Measurements from ENCODE around the gene RHBDD1.
A peak's percentile ranks its signal among the peaks of the same experiment; 100 is the strongest.

DNA sequence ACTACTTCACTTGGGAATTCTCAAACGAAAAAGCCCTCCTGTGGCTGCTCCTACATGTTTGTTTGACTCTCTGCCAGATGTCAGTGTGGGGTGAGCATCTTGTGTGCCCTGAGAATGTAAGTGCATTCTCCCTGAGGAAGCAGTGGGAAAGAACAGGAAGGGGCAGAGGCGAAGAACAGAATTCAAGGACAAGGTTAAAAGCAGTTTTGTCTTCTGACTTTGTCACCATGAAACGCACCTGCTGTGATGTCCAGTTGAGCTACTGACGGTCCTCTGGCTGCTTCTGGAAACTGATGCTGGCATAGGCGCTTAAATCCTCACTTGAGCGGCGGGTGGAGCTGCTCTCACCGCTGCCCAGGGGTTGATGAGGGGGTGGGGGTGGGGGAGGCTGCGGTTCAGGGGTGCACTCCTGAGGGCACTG is 41.1 kb upstream of the RHBDD1 start:
- TF ChIP-seq, protein P1, sequence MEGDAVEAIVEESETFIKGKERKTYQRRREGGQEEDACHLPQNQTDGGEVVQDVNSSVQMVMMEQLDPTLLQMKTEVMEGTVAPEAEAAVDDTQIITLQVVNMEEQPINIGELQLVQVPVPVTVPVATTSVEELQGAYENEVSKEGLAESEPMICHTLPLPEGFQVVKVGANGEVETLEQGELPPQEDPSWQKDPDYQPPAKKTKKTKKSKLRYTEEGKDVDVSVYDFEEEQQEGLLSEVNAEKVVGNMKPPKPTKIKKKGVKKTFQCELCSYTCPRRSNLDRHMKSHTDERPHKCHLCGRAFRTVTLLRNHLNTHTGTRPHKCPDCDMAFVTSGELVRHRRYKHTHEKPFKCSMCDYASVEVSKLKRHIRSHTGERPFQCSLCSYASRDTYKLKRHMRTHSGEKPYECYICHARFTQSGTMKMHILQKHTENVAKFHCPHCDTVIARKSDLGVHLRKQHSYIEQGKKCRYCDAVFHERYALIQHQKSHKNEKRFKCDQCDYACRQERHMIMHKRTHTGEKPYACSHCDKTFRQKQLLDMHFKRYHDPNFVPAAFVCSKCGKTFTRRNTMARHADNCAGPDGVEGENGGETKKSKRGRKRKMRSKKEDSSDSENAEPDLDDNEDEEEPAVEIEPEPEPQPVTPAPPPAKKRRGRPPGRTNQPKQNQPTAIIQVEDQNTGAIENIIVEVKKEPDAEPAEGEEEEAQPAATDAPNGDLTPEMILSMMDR (IDR thresholded peaks at IDR 0.05): peak in 1 of 4 experiments; percentile 7
- TF ChIP-seq POLR2A (IDR thresholded peaks at IDR 0.05): peak in 1 of 2 donors; percentile 3

All from uterus (tissue), 2 donors.